H4 (cell line): Measurements from ENCODE around the gene CTBP1. TPM values are rescaled to one million over a fixed set of nuclear protein-coding genes. Genes with fewer than 3 reads are reported as not detected.
A peak's percentile ranks its signal among the peaks of the same experiment; 100 is the strongest.

ENCODE experiments used
- DNase-seq: peaks from one replicate; pipeline ENCODE4 v3.0.0-alpha.2; 2015; ENCODE audit warnings: low spot score
- total RNA-seq: library from RNA; depleted of rRNA; stranded (reverse); fragments of >200 nt; shearing (Covaris generic); gene quantifications from 2 replicates; pipeline ENCODE4 v1.2.3, GENCODE V29; 2014

The CTBP1 gene
- total RNA-seq, 1 experiment from 2014 or later: 106 TPM

DNA sequence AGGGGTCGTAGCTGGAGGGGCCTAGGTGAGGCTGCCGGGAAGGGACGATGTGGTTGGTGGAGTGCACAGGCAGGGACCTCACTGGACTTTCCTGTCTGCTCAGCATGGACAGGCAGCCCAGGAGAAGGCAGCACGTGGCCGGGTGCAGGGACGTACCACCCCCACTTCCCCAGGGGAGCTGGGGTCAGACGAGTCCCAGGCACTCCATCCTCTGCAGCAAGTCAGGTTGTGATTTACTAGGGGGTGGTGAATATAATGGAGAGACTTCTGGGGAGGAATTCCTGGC is 1.5 kb upstream of the CTBP1 start:
- DNase-seq: no peak

DNA sequence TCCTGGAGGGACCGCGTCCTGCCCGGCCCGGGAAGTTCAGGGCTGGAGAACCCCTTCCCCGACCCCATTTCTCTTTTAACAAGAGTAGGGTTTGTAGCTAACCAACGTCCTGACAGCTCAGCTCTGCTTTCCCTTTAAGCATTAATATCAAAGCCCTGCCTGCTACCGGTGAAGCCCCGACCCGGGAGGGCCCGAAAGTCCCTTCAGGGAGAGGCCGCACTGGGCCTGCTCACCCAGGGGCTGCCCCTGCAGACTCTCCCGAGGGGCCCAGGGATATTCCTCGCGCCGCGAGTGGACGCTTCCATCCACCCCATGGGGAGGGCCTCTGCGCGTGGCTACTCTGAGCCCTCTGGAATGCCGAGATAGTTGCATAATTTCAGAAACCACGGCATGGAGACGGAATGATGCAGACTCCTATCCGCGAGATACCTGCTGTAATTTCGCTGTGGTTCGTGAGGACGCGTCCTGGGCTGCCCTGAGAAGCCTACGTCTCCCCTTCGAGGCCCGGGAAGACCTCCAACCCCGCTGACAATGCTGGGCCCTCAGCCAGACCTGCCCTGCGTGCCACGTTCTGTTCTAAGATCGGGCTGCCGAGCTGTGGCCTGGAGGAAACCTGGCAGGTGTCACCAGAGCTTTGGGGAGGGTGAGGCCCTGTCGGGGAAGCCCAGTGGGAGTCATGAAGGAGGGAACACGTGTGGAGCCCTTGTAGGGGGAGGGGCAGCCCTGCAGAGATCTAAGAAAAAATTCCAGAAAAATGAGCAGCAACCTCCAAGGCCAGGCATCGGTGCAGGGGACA is 999 bp upstream of the CTBP1 start:
- DNase-seq: no peak

DNA sequence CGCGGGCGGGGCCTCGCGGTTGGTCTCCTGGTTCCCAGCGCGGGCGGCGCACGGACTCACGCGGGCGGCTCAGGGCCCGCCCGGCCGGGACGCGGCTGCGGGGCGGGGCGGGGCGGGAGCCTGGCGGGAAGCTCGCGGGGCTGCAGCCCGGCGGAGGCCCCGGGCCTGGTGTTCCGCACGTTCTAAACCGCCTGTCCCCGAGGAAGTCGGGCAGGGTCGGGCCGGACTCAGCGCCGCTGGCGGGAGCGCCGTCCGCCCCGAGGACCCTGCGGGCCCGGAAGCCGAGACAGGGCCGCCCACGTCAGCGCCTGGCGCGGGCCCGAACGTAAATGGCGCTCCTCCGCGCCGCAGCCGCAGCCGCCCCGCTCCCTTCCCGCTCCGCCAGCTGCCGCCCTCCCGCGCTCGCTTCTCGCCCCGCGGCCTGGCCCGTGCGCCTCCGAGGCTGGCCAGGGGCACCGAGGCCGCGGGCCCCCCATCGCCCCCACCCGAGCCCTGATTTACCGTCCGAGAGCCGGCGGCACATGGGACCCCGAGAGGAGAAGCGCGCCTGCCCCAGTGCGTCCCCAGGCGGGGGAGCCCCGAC is 309 bp upstream of the CTBP1 start:
- peak; percentile 74 for DNase-seq

DNA sequence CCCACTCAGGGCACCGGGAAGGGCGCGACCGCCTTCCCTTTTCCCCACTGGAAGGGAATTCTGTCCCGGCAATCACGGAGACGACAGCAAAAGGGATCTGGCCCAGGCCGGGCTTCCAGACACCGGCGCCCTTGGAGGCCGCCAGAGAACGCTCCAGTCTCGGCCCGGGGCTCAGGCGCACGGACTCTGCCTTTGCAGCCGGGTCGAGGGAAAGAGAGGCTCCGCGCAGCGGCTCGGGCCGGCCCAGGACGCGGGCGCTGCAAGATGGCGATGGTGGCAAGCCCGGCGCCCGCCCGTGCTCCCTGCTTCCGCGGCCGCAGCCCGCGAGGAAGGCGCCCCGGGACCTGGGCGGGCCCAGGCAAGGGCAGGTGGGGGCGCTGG is 1.1 kb downstream of the CTBP1 start:
- DNase-seq: no peak

DNA sequence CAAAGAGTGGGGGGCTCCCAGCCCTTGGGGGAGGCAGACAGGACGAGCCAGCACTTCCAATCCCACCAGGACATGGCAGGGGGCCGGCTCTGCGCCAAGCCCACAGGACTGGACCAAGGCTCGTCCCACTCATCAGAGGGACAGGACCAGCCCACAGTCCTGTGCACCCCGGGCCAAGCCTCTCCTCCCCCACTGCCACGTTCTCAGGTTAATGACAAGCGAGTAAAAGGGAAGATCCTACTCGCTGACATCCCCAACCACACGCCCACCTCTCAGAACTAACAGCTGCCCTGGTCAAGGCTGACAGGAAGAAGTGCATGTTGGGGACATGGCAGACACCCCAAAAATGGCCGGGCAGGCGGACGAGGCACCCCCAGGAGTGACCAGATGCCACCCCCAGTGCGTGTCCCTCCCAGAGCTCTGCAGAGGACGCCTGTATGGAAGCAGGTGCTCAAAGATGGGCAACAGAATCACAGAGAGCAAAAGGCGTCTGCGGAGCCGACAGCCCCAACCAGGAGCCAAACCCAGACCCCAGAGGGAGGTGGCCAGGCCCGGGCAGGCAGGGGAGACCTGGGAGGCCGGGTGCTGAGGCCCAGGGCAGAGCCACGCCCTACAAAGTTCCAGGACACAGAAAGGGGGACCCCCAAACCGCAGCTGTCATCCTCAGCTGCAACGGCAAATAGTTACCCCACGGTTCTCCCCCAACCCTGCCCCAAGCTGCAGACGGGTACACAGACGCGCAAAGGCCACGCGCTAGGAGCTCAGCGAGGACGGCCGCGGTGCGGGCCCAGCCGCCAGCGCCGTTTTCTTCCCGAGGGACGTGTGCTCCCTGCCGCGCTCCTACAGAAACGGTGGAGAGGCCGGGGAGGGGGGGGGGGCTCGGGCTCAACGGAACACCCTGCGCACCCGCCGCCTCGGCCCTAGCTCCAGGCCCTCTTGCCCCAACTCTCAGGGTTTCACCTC is 1.7 kb downstream of the CTBP1 start:
- DNase-seq: no peak

DNA sequence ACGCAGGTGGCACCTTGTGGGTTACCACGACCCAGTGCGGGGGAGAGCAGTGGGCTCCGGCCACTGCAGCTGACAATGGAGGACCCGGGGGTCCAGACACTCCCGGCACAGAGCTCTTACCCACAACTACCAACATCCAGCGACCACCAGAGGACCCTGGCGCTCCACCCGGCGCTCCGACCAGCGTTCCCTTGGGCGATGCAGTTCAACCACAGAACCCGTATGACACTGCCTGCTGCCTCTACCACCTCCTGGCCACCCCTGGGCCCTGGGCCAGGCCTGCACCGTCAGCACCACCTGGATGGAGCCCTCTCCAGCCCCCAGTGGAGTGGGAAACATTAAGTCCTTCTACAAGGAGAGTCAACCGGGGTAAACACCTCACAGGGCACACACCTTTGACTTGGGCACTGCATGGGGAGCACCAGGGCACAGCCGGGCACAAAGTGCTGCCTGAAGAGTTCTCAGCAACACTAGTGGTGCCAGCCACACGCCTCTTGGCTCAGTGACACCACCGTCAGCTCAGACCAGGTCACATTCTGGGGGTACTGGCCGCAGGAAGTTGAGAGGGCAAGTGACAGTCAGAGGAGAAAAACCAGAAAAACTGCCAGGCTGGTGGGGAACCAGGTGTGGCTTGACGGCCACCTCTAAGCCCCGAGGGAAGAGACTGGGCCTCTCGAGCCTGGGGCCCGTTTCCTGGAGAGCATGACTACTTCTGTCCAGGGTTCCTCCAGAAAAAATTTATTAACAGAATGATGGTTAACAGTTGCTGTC is 2.6 kb downstream of the CTBP1 start:
- DNase-seq: no peak

DNA sequence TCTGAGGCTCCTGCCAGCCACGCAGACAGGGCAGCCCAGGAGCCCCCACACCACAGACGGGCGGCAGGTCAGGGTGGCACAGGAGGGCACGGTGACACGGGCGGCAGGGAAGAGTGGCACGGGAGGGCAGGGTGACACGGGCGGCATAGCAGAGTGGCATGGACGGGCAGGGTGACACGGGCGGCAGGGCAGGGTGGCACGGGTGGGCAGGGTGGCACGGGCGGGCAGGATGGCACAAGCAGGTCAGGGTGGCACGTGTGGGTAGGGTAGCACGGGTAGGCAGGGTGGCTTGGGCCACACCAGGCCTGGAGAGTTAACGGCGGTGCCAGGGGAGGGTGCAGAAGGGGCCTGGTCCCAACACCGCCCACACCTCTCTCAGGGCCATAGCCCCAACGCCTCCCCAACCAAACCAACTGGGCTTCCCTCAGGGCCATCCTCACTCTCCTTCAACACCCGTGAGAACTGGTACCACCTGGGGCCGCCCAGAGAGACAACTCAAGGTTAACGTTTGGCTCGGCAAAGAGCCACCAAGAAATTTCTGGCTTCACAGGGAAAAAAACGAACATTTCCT is 3.4 kb downstream of the CTBP1 start:
- no peak for DNase-seq

DNA sequence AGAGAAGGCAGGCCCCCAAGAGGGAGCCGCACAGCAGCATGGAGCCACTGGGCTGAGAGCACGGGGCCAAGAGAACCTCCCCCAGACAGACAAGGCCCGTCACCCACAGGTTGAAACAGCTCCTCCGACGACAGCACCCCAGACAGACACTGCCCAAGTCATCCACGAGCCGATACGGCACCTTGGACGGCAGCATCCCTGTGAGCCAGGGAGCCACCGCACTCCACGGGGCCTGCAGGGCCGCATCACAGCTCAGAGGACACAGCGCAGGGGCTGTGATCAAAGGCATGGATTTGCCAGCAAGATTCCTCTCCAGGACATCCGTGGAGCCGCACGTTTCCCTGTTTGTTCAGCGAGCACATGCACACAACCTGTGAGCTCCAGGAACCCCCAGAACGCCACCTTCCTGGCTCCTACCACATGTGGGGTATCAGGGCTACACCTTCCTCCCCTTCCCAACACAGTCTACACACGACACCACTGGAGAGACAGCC is 3.9 kb downstream of the CTBP1 start:
- no peak for DNase-seq

DNA sequence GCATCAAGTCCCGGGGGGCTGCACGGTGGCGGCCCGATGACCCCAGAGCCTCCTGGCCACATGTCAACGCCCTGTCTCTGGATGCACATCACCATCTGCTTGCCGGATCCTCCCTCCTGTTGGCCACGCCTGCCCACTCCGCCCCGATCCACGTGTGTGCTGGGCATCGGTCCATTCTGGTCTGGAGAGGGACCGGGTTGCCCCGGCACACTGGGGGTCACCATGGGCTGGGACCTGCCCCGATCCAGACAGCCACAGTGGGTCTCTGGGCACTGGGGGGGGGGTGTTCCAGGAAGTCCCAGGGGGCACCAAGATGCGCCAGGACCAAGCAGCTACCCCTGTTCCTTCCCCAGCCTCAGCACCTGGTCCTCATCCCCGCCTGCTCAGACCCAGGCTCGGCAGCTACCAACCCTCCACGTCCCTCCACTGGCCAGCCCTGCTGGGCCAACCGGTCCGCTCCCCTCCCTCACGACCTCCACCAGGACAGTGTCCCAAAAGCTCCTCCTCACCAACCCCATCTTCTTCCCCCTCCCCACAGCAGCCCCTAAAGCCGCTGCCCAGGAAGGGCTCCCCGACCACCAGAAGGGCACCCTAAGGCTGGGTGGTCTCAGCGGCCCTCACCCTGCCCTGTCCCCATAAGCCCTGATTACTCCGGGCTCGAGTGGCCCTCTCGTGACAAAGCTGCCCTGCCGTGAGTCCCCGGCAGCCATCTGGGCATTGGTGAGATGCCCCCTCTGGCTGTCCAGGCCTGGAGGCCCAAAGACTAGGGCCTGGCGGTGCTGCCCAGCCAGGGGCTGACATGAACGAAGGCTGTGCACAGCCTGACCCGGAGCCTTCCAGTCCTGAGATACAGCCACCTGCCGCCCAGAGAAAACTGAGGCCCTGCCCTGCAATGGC is 4.6 kb downstream of the CTBP1 start:
- no peak for DNase-seq

DNA sequence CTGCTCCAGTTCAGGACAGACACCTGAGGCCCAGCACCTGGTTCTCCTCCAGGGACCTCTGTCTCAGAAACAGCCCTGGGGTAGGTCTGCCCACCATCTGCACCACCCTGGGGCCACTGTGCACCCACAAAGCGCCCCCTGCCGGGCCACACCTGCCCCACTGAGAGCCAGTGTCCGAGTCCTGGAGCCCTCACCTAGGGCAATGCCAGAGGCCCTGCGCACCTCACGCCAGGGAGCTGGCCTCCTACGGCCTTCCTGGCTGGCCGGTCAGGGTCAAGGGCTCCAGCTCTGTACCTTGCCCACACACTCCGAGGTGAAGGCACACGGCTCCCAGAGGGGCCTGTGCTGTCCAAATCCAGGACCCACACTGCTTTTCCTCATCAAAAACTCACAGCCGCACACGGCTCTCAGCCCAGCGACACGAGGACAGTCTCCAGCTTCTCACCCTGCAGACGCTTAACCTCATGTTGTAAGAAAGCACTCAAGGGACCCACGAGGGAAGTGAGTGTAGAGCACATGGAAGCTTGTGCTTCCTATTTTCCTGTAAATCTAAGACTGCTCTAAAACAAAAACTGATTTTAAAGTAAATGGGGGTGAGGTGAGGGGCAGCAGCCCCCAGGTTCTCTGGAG is 5.4 kb downstream of the CTBP1 start:
- DNase-seq: no peak

DNA sequence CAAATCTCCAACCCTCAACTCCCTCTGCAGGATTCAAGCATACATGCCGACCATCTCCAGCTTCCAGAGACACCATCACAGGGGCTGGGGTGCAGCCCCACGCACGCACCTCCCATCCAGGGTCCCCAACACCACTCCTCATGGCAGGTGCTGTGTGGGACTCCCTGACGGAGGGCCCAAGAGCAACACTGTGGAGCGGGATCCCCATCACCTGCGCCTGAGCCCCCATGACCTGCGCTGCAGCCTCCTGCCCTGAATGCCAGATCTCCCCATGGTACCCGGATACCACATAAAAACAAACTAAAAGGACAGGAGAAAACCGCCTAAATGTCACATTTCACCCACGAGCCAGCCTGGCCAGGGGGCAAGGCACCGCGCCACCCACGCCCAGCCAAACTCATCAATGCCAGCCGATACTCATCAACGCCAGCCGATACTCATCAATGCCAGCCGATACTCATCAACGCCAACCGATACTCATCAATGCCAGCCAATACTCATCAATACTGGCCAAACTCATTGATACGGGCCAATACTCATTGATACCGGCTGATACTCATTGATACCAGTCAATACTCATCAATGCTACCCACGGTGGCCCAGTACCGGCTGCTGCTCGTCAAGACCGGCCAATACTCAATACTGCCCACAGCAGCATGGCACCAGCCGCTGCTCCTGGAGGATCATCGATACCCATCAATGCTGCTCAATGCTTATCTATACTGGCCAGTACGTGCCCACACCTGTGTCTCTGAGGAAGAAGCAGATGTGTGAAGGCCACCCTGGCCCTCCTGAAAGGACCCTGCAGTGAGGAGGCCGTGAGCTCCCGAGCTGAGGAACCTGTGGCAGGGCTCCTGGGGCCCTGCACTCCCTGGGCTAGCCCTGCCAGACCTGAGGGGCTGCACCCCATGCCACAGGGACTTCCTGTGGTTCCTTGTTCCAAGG is 6.2 kb downstream of the CTBP1 start:
- no peak for DNase-seq

DNA sequence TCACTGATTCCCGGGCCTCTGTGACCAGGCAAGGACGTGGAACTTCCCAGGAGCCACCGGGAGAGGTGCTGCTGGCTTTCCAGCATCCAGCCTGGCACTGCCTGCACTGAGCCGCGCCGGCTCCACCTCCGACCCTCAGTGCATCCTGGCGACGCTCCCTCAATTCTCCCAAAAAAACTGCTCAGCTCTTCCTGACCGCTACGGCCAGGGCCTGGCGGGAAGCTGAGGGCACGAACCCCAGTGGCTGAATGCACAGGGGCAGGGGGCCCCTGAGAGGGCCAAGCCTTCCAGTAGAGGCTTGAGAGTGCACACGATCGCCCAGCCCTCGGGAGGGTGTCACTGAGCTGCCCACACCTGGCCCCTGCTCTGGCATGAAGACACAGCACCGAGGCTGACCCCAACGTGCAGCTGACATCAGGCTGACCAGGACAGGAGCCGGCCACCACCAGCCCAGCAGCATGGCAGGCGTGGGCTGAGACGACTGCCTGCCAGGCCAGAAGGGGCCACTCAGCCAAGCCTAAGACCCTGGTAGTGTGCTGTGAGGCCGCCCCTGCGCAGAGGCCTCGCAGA is 6.9 kb downstream of the CTBP1 start:
- DNase-seq: no peak

DNA sequence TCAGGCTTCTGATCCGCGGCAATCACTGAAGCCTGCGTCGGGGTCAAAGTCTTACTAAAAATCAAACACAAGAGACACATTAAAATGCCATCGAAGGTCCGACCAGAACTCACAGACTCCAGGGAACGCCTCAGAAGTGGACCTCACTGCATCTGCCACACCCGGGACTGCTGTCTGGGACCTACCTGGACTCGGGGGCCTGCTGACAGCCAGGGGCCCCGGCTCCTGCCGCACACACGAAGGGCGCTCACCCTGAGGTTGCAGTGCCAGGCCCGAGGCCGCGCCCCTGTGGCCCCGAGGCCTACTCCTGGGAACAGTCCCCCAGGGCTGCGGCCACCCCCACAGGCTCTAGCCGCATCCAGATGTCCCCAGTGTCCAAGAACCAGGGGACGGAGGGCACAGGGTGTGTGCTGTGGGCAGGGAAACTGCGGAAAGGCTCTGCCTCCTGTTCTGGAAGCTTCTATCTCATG is 7.4 kb downstream of the CTBP1 start:
- no peak for DNase-seq

DNA sequence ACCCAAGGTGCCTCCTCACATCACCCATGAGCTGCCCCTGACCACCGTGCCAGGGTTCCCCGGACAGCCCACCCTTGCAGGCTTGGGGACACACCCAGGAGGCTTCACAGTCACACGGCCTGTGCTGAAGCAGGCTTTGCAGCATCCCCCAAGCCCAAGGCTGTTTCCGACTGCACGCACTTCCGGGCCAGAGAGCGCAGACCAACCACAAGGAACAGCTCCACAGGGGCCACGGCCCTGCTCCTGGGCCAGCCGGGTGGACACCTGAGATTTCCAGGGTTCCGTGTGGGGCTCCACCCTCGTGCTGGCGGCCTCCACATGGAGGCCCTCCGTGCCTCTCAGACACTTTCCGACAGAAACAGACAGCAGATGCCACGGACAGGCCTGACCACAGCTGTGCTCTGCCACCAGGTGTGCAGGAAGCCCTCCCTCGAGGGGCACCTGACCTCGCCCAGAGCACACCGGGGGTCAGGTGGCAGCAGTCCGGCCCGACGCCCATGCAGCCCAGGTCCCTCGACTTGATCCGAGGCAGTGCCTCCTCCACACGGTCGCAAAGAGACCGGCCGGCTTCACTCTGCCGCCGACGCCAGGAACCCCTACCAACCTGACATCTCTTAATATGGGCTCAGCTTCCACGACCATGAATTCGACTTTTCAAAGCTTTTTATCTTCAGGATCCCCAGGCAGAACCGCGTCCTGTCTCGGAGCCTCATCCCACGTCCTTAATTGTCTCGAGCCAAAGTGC is 8.0 kb downstream of the CTBP1 start:
- DNase-seq: no peak

DNA sequence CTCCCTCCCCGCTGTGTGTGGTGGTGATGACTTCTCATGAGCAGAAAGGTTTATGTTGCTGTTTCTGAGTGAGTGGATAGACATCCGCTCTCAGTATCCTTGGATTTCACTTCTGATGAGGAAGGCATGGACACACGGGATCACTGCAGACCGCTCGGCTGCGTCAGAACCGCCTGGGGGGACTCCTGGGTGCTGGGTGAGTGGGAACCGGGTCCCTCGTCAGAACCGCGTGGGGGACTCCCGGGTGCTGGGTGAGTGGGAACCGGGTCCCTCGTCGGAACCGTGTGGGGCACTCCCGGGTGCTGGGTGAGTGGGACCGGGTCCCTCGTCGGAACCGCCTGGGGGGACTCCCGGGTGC is 9.0 kb downstream of the CTBP1 start:
- no peak for DNase-seq

DNA sequence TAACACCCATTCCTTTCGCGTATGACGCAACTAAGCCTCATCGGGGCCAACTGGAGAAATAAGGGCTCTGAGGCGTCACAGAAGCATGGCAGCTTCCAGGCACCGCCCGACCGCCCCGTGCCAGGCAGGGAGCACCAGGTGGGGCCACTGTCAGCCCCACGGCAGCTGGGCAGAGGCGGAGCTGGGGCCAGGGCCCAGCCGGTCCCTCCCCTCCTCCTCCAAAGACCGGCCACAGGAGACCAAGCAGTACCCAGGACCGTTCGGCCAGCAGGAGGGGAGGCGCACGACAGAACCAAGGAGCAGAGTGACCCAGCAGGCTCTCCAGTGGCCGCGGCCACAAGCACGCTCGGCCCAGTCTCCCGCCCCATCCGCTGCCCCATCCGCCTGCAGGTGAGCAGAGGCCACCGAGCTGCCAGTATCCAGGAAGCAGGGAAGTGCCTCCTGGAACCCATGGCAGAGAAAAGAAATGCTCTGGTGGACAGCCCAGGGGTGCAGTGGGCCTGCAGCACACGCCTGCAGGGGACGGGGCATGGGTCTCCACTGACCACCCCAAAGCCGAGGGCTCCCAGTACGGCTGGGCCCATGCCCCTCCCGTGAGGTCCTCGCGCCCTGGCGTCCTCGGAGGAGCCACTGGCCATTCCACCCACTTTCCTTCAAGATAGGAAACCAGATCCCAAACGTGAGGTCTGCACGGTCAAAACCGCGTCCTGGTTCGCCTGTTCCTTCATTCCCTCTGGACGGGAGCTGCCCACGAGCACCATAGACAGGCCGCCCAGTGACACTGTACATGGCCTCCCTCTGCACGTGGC is 9.6 kb downstream of the CTBP1 start:
- DNase-seq: no peak

DNA sequence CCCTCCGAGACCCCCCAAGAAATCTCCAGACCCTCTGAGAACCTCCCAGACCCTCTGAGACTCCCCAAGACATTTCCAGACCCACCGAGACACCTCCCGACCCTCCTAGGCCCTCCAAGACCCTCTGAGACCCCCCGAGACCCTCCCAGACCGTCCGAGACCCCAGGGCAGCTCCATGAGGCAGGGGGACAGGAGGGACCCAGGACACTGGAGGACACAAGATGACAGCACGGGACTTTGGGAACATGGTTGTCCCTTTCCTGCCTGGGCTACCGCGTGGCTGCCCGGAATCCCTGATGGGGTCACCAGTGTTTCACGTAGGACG is 10.3 kb downstream of the CTBP1 start:
- no peak for DNase-seq
